HG02763 (cell line): Measurements from ENCODE around the gene SLC6A2.

ENCODE experiments used
- ATAC-seq: cut with Tn5 transposase; IDR thresholded peaks from one replicate; pipeline ENCODE4 v1.9.1; 2021; ENCODE audit warnings: mild to moderate bottlenecking, moderate library complexity; ENCODE audit not compliant: unreplicated experiment

The SLC6A2 gene

GRCh38 chr16:55671206-55671973 lies 15.6 kb downstream of the SLC6A2 start:
- ATAC-seq, result no peak

DNA sequence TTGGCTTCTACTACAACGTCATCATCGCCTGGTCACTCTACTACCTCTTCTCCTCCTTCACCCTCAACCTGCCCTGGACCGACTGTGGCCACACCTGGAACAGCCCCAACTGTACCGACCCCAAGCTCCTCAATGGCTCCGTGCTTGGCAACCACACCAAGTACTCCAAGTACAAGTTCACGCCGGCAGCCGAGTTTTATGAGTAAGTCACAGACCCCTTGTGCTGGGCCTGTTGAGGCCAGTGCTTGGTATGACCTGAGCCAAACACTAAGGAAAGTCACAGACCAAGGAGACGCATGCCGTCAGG lies 16.1 kb downstream of the SLC6A2 start:
- no peak for ATAC-seq

DNA sequence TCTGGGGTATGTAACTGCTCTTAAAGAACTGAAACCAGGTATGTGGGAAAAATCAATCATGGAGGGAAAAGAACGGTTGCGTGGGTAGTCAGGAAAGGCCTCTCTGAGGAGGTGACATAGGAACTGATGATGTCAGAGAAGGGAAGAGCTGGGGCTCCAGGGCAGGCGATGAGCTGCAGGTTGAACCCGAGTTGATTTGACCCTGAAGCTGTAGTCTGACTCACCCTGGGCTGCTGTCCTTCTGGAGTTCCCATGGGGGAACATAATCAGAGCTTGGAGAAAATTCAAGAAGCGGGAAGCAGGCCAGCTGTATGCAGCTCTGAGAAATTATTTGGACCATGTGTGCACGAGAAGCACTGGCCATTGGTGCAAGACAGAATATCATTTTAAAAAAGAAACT lies 16.7 kb downstream of the SLC6A2 start:
- no peak for ATAC-seq

GRCh38 chr16:55678161-55678821 lies 22.5 kb downstream of the SLC6A2 start:
- ATAC-seq, result no peak

- ATAC-seq, result no peak
Measured at GRCh38 chr16:55682086-55682485, 26.3 kb downstream of the SLC6A2 start.

GRCh38 chr16:55685973-55686372 lies 30.2 kb downstream of the SLC6A2 start:
- no peak for ATAC-seq

- ATAC-seq, result no peak
Measured at GRCh38 chr16:55686671-55687070, 30.9 kb downstream of the SLC6A2 start.

GRCh38 chr16:55687802-55688201 lies 32.0 kb downstream of the SLC6A2 start:
- no peak for ATAC-seq

DNA sequence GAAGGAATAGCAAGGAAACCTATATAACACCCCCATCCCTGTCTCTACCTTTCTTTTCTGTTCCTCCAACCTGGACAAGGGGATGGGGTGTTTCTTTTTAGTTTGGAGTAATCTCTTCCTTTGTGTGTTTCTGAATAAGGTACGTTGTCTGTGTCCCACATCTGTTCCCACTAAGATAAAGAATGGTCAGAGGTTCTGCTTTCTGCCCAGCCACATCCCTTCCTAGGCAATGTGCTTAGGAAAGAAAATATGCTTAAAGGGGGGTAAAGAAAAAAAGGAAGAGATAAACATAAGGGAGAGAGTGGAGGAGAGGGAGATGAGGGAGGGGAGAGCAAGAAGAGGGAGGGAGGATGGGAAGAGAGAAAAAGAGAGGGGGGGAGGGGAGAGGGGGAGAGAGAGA lies 35.1 kb downstream of the SLC6A2 start:
- ATAC-seq, result no peak

GRCh38 chr16:55691771-55692170 lies 36.0 kb downstream of the SLC6A2 start:
- no peak for ATAC-seq

GRCh38 chr16:55695595-55695994 lies 39.8 kb downstream of the SLC6A2 start:
- ATAC-seq, result no peak

GRCh38 chr16:55697867-55698266 lies 42.1 kb downstream of the SLC6A2 start:
- ATAC-seq, result no peak

GRCh38 chr16:55698331-55698730 lies 42.5 kb downstream of the SLC6A2 start:
- no peak for ATAC-seq

GRCh38 chr16:55698946-55699345 lies 43.2 kb downstream of the SLC6A2 start:
- no peak for ATAC-seq

GRCh38 chr16:55699616-55700015 lies 43.8 kb downstream of the SLC6A2 start:
- no peak for ATAC-seq

GRCh38 chr16:55700067-55700466 lies 44.3 kb downstream of the SLC6A2 start:
- no peak for ATAC-seq

DNA sequence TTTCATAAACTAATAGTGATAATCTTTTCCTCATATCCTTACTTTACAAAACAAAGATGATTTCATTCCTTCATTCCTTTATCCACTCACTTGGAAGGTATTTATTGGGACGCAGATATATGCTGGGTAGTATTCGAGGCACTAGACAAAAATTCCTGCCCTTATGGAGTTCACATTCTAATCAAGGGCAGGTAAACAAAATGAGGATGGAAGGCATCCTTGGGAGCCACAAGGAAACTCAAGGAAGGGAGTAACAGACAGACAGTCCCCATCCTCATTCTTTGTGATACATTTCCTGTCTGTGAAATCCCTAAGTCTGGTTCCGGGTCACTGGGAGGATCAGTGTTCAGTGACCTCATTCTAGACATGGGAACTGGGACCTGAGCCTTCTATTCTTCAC lies 45.2 kb downstream of the SLC6A2 start:
- ATAC-seq, result no peak

DNA sequence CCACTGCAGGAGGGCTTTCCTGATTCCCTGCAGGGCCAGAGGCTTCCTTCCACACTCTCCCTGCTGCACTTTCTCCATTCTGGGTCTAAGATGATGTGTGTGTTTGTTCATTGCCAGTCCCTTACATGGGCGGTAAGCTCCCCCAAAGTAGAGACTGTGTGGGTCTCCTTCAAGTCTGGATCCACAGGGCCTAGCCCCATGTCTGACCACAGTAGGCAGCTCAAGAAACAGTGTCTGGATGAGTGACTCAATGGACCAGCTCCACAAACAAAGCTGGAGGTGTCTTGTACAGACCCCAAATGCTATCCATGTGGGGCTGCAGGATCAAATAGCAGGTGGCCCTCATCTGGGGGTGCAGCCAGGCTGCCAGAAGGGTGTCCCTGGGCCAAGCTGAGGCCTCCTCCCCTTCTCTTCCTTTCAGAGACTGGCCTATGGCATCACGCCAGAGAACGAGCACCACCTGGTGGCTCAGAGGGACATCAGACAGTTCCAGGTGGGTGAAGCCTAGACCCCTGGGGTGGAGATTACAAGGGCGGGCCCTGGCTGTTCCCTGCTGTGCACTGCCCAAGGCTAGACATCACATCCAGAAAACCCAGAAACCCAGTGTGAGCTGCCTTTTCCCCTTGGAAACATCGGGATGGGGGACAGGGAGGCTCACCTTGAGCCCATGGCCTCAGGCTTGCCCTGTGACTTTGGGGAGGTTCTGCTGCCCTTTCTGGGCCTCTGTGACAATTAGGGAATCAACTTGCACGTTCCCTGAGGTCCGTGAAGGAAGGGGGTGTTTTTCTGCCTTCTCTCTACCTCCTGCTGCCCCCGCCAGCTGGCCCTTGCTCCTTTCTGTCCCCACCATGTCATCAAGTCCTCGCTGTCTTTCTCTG lies 45.9 kb downstream of the SLC6A2 start:
- ATAC-seq, result peak; percentile 64

- no peak for ATAC-seq
Measured at GRCh38 chr16:55703003-55704001, 47.5 kb downstream of the SLC6A2 start.

DNA sequence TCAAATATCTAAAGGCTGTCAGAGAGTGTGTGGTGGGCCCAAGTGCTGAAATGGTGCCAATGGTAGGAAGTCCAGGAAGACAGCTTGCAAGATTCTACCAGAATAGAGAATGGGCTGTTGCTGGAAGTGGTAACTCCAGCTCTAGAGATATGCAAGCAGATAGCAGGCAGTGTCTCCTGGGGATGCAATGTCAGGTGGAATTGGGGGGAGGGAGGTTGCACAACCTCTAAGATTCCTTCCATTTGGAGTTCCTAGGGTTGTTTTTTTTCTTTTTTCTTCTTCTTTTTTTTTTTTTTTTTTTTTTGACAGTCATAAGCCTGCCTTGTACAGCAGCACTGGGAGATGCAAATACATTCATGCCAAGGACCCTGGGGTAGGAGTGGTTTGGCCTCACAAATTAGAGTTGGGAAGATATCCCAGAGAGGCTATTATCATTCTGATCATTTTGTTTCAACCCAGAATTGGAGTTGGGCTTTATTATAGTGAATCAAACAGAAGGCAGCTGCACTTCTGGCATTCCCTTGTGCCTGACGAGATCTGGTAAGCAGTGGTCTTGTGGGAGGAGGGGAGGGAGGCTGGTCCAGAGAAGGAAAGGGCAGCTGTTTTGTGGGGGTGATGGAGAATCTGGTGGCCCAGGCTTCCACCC lies 51.1 kb downstream of the SLC6A2 start:
- ATAC-seq, result no peak
